GM18502 (cell line): ENCODE data around the gene FARP1.
"Not testable (repeated sequence)": the region's sequence is repeated elsewhere in the genome, so short reads cannot be mapped to it uniquely, and the experiment has no call there.

Source experiments
- ATAC-seq: cut with Tn5 transposase; IDR thresholded peaks from one replicate; pipeline ENCODE4 v1.9.1; 2021; ENCODE audit warnings: mild to moderate bottlenecking; ENCODE audit not compliant: unreplicated experiment, poor library complexity

The FARP1 gene

GRCh38 chr13:98345107-98345935 lies 202.4 kb downstream of the FARP1 start:
- no peak for ATAC-seq

- ATAC-seq: no peak
These were observed 204.2 kb downstream of the FARP1 start for GRCh38 chr13:98346904-98347636.

GRCh38 chr13:98347756-98348155 lies 204.9 kb downstream of the FARP1 start:
- ATAC-seq: no peak

- ATAC-seq: no peak
These were observed 205.7 kb downstream of the FARP1 start for GRCh38 chr13:98348466-98349200.

- ATAC-seq: no peak
These were observed 206.9 kb downstream of the FARP1 start for GRCh38 chr13:98349731-98350305.

GRCh38 chr13:98350746-98351330 lies 207.9 kb downstream of the FARP1 start:
- ATAC-seq: no peak

GRCh38 chr13:98351636-98352035 lies 208.7 kb downstream of the FARP1 start:
- no peak for ATAC-seq

- ATAC-seq: no peak
These were observed 209.3 kb downstream of the FARP1 start for GRCh38 chr13:98352226-98352625.

GRCh38 chr13:98353750-98354149 lies 210.9 kb downstream of the FARP1 start:
- no peak for ATAC-seq

- ATAC-seq: no peak
These were observed 216.0 kb downstream of the FARP1 start for GRCh38 chr13:98358937-98359336.

- ATAC-seq: no peak
These were observed 217.7 kb downstream of the FARP1 start for GRCh38 chr13:98360545-98360944.

- ATAC-seq: no peak
These were observed 220.4 kb downstream of the FARP1 start for GRCh38 chr13:98363326-98363725.

GRCh38 chr13:98364179-98364578 lies 221.3 kb downstream of the FARP1 start:
- no peak for ATAC-seq

GRCh38 chr13:98364647-98365046 lies 221.8 kb downstream of the FARP1 start:
- ATAC-seq: no peak

- no peak for ATAC-seq
These were observed 222.4 kb downstream of the FARP1 start for GRCh38 chr13:98365302-98365701.

- ATAC-seq: no peak
These were observed 223.1 kb downstream of the FARP1 start for GRCh38 chr13:98366010-98366409.

- no peak for ATAC-seq
These were observed 223.5 kb downstream of the FARP1 start for GRCh38 chr13:98366443-98366842.

GRCh38 chr13:98366959-98367358 lies 224.1 kb downstream of the FARP1 start:
- ATAC-seq: no peak

GRCh38 chr13:98368019-98368418 lies 225.1 kb downstream of the FARP1 start:
- ATAC-seq: no peak

GRCh38 chr13:98369520-98369919 lies 226.6 kb downstream of the FARP1 start:
- ATAC-seq: not testable (repeated sequence)
